GM21619 (cell line): ENCODE results near the gene IFRD2.

Experiments used
- ATAC-seq: cut with Tn5 transposase; IDR thresholded peaks from one replicate; pipeline ENCODE4 v1.9.1; 2021; ENCODE audit not compliant: unreplicated experiment

The IFRD2 gene, protein sequence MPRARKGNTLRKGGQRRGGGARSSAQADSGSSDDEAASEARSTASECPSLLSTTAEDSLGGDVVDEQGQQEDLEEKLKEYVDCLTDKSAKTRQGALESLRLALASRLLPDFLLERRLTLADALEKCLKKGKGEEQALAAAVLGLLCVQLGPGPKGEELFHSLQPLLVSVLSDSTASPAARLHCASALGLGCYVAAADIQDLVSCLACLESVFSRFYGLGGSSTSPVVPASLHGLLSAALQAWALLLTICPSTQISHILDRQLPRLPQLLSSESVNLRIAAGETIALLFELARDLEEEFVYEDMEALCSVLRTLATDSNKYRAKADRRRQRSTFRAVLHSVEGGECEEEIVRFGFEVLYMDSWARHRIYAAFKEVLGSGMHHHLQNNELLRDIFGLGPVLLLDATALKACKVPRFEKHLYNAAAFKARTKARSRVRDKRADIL

DNA sequence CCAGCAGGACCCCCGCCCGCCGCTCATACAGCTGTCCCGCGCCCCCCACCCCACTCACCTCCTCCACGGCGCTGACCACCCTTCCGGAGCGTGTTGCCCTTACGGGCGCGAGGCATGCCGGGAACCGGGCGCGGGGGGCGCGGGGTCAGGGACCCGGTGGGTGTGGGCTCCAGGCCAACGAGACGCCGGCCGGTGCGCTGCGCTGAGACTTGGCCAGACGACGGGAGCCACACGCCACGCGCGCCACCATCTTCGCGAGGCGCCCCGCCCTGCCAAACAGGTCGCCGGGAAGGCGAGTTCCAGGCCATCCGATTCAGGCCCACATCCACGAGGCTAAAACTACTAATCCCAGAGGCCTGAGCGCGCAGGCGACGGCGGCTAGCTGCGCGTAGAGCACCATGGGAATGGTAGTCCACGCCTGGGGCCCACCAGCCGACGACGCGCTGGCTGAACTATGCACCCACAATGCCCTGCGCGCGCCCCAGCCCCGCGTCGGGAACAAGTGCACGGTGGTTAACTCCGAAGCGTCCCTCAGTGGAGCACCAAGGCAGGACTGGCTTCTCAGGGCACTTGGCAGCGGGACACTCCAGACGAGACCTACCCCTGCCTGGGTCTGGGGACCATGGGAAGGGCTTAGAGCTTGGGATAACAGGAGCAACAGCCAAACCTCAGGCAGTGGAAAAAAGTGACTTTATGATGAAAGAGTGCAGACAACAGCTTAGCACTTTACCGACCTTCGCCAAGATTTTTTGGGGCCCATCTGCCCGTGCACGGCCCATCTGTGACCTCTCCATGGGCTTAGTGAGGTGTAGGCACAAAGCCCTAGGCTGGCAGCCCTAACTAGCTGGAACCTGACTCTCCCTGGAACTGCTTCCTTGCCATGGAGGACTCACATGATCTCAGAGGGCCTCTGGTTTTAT is at the start of gene IFRD2:
IFRD2 (minus strand) TSS at position 271 of the 920 bp plus-strand sequence; CDS start at position 116, 155 bp downstream.
- peak; percentile 91 for ATAC-seq

GRCh38 chr3:50341537-50341936 is 49.3 kb upstream of the IFRD2 start:
- ATAC-seq = no peak

DNA sequence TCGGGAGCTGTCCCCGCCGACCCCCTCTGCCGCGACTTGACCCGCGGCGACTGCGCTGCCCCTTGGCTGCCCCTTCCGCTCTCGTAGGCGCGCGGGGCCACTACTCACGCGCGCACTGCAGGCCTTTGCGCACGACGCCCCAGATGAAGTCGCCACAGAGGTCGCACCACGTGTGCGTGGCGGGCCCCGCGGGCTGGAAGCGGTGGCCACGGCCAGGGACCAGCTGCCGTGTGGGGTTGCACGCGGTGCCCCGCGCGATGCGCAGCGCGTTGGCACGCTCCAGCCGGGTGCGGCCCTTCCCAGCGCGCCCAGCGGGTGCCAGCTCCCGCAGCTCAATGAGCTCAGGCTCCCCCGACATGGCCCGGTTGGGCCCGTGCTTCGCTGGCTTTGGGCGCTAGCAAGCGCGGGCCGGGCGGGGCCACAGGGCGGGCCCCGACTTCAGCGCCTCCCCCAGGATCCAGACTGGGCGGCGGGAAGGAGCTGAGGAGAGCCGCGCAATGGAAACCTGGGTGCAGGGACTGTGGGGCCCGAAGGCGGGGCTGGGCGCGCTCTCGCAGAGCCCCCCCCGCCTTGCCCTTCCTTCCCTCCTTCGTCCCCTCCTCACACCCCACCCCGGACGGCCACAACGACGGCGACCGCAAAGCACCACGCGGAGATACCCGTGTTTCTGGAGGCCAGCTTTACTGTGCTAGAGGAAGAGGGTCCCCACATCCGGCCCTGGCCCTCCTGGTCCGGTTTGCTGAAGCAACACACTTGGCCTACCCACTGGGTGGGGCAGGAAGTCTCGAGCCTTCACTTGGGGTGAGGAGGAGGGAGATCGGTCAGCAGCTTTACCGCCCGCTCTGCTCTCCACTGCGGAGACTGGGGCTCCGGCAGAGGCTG is 48.5 kb upstream of the IFRD2 start, which contains the start of gene RASSF1:
RASSF1 (minus strand) TSS at position 389 of the 882 bp plus-strand sequence; CDS start at position 358, 31 bp downstream.
- no peak for ATAC-seq

DNA sequence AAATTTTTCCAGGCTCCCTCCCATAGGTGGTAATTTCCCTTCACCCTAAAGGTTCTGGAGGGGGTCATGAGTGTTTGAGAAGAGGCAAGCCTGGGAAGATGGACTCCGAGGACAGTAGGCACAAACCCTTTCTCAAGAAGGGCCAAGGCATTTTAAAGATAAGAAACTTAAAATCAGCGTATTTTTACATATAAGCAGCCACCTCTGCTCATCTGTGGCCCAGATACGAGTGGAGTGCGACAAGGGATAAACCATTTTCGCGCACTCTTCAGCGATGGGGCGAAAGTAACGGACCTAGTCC is 47.9 kb upstream of the IFRD2 start:
- ATAC-seq = no peak

- ATAC-seq = no peak
These were observed 47.4 kb upstream of the IFRD2 start for GRCh38 chr3:50339485-50340146.

DNA sequence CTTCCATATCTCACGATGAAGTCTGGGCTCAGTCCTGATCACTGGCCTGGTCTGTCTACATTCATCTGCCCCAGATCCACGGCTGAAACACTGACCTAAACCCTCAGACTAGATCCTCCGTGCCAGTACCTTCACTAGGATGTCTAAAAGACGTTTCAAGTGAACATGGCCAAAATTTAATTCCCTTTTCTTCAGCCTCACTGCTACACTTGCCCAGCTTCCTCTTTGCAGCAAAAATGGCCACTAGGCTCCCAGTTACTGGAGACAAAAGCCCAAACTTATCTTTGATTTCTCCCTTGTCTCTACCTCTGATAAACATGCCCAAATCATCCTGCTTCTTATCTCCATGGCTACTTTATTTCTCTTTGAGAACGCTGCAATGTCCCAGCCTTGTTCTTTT is 46.7 kb upstream of the IFRD2 start:
- no peak for ATAC-seq

GRCh38 chr3:50337175-50337861 is 45.1 kb upstream of the IFRD2 start:
- peak; percentile 72 for ATAC-seq

GRCh38 chr3:50336452-50337174 is 44.4 kb upstream of the IFRD2 start:
- ATAC-seq = peak; percentile 4

DNA sequence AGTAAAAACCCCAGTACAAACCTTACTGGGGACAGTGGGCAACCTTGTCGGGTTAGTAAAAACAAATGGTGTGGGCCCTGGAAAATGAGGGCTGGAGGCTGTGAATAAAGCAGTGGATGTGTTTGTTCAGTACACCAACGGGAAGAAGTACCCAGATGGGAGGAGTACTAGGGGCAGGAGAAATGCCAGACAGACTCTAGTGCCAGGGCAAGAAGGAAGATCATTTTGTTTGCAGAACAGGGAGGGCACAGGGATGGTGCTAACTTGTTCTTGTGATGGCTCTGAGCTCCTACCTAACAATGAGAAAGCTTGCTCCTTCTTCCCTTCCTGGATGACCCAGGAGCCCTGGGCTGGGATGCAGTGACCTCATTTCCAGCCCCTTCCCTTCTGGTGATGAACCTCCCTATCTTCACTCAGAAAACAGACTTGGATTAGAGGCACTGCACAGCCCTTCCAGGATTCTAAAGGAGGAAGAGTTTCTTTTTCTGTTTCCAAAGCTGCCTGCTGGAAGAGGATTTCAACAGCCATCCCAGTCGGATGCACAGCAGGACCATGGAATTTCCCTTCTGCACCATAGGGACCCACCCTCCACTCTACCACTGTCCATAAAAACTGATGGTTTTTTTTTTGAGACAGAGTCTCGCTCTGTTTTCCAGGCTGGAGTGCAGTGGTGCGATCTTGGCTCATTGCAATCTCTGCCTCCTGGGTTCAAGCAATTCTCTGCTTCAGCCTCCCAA is 42.3 kb upstream of the IFRD2 start:
- no peak for ATAC-seq

DNA sequence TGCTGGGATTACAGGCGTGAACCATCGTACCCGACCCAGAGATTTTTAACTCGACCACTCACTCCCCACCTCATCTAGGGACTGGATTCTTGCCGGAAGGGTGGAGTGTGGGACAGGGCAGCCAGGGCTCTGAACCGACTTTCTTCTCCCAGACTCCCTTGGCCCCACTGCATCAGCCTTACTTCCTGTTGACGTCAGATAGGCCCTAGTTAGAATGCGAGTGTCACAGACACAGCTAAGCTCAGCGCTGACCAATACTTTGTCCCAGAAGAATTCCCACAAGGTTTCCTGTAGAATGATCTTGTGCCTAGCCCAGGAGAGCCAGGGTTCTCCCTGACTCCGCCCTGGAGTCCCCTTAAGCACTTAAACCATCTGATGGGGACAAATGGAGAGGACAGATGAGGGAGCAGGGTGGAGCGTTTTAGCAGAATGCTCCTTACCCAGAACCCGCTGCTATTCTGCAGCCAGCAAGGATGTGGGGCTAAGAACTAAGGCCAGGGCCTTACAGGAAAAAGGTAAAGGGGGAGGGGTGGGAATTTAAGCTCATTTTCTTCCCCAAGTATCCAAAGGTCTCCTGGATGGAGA is 41.6 kb upstream of the IFRD2 start:
- no peak for ATAC-seq

GRCh38 chr3:50331364-50331907 is 39.2 kb upstream of the IFRD2 start:
- ATAC-seq = no peak

DNA sequence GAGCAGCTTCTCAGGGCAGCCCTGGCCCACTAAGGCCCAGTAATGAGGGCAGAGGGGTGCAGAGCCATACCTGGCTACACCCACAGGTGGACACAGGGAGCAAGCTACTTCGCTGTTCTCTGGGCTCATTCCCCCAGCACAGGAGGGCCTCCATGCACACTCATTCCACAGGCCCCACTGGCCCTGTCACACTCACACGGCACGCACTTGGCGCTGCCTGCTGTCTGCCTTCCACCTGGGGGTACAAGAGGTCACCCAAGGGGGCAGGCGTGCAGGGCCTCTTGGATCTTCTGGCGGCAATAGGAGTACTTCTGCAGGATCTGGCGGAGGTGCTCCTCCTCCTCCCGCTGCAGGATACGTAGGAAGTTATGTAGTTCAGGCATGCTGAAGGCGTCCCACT is 38.1 kb upstream of the IFRD2 start:
- no peak for ATAC-seq

DNA sequence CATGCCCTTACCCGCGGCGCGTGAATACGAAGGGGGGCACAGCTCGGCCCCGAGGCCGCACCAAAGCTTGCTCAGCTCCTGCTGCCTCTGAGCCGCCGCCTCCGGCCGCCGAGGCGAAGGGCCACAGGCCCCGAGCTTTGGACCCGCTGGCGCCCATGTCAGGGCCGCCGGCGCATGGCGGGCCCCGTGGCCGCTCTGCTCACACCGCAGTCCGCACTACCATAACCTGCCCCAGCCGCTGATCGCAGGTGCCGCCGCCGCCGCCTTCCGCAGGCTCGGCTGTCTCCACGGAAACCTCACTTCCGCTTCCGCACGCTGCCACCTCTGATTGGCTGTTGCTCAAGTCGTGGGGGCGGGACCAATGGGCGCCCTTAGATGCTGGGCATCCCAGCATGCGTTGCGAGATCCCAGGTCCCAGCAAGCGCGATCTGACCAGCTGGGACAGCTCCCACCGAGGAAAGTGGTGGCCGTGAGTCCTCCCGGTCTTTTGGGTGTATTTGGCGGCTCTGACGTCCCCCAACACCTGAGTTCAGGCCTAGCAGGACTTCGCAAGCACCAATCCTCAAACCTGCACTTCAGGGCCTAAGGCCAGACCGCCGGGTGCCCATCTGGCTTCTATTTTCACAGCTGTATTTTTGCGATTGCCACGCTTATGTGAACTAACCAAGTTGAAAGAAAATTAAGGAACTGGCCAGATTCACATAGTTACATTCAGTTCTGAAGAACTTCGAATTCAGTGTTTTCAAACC is 35.9 kb upstream of the IFRD2 start, which contains the start of gene TUSC2:
TUSC2 (minus strand) TSS at position 281 of the 749 bp plus-strand sequence; CDS start at position 157, 124 bp downstream.
- peak; percentile 77 for ATAC-seq

DNA sequence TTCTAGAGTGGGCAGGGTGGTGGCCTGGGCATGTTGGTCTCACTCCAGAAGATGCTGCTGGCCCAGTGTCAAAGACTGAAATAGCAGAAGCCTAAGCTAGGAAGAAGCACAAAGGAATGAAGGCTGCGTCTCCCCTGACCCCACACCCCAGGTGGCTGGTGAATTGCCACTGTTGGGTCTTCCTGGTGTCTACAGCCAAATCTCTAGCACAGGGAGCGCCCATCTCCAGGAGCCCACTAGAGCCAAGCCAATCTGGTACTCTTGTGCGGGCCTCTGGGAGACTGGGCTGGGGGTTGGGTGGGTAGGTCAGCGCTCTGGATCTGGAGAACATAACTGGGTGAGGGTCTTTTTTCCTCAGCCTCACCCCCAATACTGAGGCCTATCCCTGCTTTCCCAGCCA is 34.9 kb upstream of the IFRD2 start:
- ATAC-seq = no peak

GRCh38 chr3:50326182-50326541 is 33.9 kb upstream of the IFRD2 start:
- no peak for ATAC-seq

- no peak for ATAC-seq
These were observed 33.4 kb upstream of the IFRD2 start for GRCh38 chr3:50325497-50326181.
